Spleen (tissue), 11 donors: Measurements from ENCODE around the gene CASP12. TPM values are rescaled to one million over a fixed set of nuclear protein-coding genes. Genes with fewer than 3 reads are reported as not detected.

Experiments
- DNase-seq: peaks from one replicate; pipeline ENCODE4 v3.0.0-alpha.2; 2020
- H3K27ac ChIP-seq, 8 donors: fragments of 200-600 bp; sonication (generic) in 7 of 8; 1 replicate in 4 of 8; 2 replicates in 4 of 8; pipeline versions ENCODE4 v1.5.0 to v1.8.0; 2016 to 2021; ENCODE audit warnings: inconsistent platforms in 4 of 8, mild to moderate bottlenecking in 4 of 8, moderate library complexity in 1 of 8
- H3K27me3 ChIP-seq, 7 donors: fragments of 200-600 bp; sonication (generic) in 6 of 7; replicated peaks in 1 of 7; 1 replicate in 4 of 7; 2 replicates in 3 of 7; pipeline versions ENCODE4 v1.5.0 to v1.8.0; 2016 to 2021; ENCODE audit warnings: inconsistent platforms in 3 of 7, mild to moderate bottlenecking in 1 of 7
- H3K36me3 ChIP-seq, 6 donors: fragments of 200-600 bp; sonication (generic) in 5 of 6; 1 replicate in 4 of 6; 2 replicates in 2 of 6; pipeline versions ENCODE4 v1.5.0 to v1.8.0; 2016 to 2021; ENCODE audit warnings: inconsistent platforms in 2 of 6
- H3K4me1 ChIP-seq, 6 donors: fragments of 200-600 bp; sonication (generic) in 5 of 6; 1 replicate in 3 of 6; 2 replicates in 3 of 6; pipeline versions ENCODE4 v1.5.0 to v1.8.0; 2016 to 2021; ENCODE audit warnings: inconsistent platforms in 3 of 6
- H3K4me3 ChIP-seq, 8 donors: fragments of 200-600 bp; sonication (generic) in 7 of 8; 1 replicate in 4 of 8; 2 replicates in 4 of 8; pipeline versions ENCODE4 v1.5.0 to v1.8.0; 2016 to 2021; ENCODE audit warnings: inconsistent platforms in 4 of 8, mild to moderate bottlenecking in 4 of 8, moderate library complexity in 2 of 8
- H3K9me3 ChIP-seq, 8 donors: fragments of 200-600 bp; sonication (generic) in 7 of 8; 1 replicate in 4 of 8; 2 replicates in 4 of 8; pipeline versions ENCODE4 v1.5.0 to v1.8.0; 2016 to 2021; ENCODE audit warnings: inconsistent platforms in 4 of 8
- CTCF ChIP-seq, 11 experiments: fragments of 200-600 bp in 7 of 11; fragments of 450-650 bp in 4 of 11; sonication (generic) in 4 of 11; IDR thresholded peaks in 8 of 11; conservative IDR thresholded peaks in 3 of 11; 1 replicate in 7 of 11; 2 replicates in 4 of 11; pipeline versions ENCODE4 v1.4.0 to v1.8.0; 2016 to 2021; ENCODE audit warnings: antibody characterized with exemption in 11 of 11, inconsistent platforms in 4 of 11, mild to moderate bottlenecking in 1 of 11
- POLR2A ChIP-seq, 3 donors: fragments of 450-650 bp; IDR thresholded peaks; one replicate each; pipeline ENCODE4 v1.5.1; 2017; ENCODE audit warnings: antibody characterized with exemption in 3 of 3, mild to moderate bottlenecking in 1 of 3
- POLR2AphosphoS5 ChIP-seq, 3 donors: sonication (generic); formaldehyde crosslinking; IDR thresholded peaks; one replicate each; pipeline ENCODE4 v1.5.1; 2017; ENCODE audit warnings: antibody characterized with exemption in 3 of 3
- WGBS, 5 donors: extraction: QIAGEN DNeasy Blood & Tissue Kit in 3 of 5; methylation state at CpG; one replicate each; pipeline versions ENCODE4 v1.1.5 to v1.1.7; 2013 to 2018; 5-methylcytosine and 5-hydroxymethylcytosine counted together
- intact Hi-C: fragments of 100-400 bp; cut with DNase I; formaldehyde crosslinking; loops from one replicate; pipeline ENCODE4 v1.15.0; 2023; ENCODE audit warnings: low total_unique reads
- polyA plus RNA-seq, 3 donors: library from polyadenylated mRNA; stranded (reverse); fragments of 200-250 nt; gene quantifications; one replicate each; pipeline ENCODE4 v1.2.1, GENCODE V29; 2013
- total RNA-seq, 7 donors: library from RNA; depleted of rRNA in 3 of 7; stranded (reverse); fragments of >200 nt in 3 of 7; fragmentation: NEBNext Ultra II Directional in 4 of 7; extraction: Animal tissue kit (Norgen Biotek cat#: 25700) in 4 of 7; gene quantifications; one replicate each; pipeline versions ENCODE4 v1.1.0 to v1.2.1, GENCODE V29; 2016 to 2021
- donor health status: healthy with polysubstance abuse.
- donor health status: DM: no; HTN: no; CAD: no; lungs with moderate emphysema.
- donor health status: DM: no; HTN: no; CAD: no.
- donor health status: Bipolar disorder and iron deficiency.
- donor health status: healthy.
- donor health status: DM: no; HTN: no; CAD: no.
- donor health status: DM: yes; HTN: yes; CAD: no.

The CASP12 gene
- total and polyA plus RNA-seq, 10 donors: 0.14 to 0.54 (median 0.39) TPM; not detected in 4

- Histone ChIP-seq H3K9me3 (no peaks in the 10 kb centered on the region), H3K27ac (peak overlapping the region in 7 of 8 donors; percentile 70 to 83 (median 72)), H3K27me3 (no peaks in the 10 kb centered on the region), H3K36me3 (peaks cover 0 to 6% (median 0%) of the 10 kb centered on the region in 6 donors), H3K4me3 (no peak overlapping the region), H3K4me1 (peaks cover 0 to 33% (median 17%) of the 10 kb centered on the region in 6 donors)
- DNase-seq: no peak
- no peak for TF ChIP-seq POLR2AphosphoS5 (IDR thresholded peaks at IDR 0.05)
- TF ChIP-seq POLR2A (IDR thresholded peaks at IDR 0.05): no peak
- no peak for TF ChIP-seq CTCF (IDR thresholded peaks at IDR 0.05 in 8 of 11, conservative IDR thresholded peaks at IDR 0.05 in 3 of 11)
- intact Hi-C loops: no loop called here
Observed at GRCh38 chr11:104899226-104899625, 966 bp upstream of the CASP12 start.

GRCh38 chr11:104898685-104899013 lies 389 bp upstream of the CASP12 start:
- Histone ChIP-seq H3K4me1 (peaks cover 0 to 33% (median 17%) of the 10 kb centered on the region in 6 donors), H3K27ac (peak overlapping the region; percentile 32 to 83 (median 72)), H3K36me3 (peaks cover 0 to 6% (median 0%) of the 10 kb centered on the region in 6 donors), H3K9me3 (no peaks in the 10 kb centered on the region), H3K27me3 (no peaks in the 10 kb centered on the region), H3K4me3 (peak overlapping the region in 2 of 8 donors; percentile 30 to 34)
- TF ChIP-seq POLR2AphosphoS5 (IDR thresholded peaks at IDR 0.05) (no peak), CTCF (IDR thresholded peaks at IDR 0.05 in 8 of 11, conservative IDR thresholded peaks at IDR 0.05 in 3 of 11) (no peak), POLR2A (IDR thresholded peaks at IDR 0.05) (no peak)
- WGBS, 5 donors: 34 to 74% (median 44%) methylated on average over 1 of the region's 1 CpG
- intact Hi-C loops: no loop called here
- DNase-seq: no peak

GRCh38 chr11:104895634-104896033 lies 2.6 kb downstream of the CASP12 start:
- no peak overlapping the region for H3K4me3 ChIP-seq
- intact Hi-C loops: no loop called here
- no peak for TF ChIP-seq CTCF (IDR thresholded peaks at IDR 0.05 in 8 of 11, conservative IDR thresholded peaks at IDR 0.05 in 3 of 11)
- TF ChIP-seq POLR2A (IDR thresholded peaks at IDR 0.05): no peak
- TF ChIP-seq POLR2AphosphoS5 (IDR thresholded peaks at IDR 0.05): no peak
- H3K27me3 ChIP-seq: no peaks in the 10 kb centered on the region
- DNase-seq: no peak
- H3K4me1 ChIP-seq: peaks cover 0 to 26% (median 17%) of the 10 kb centered on the region in 6 donors
- no peaks in the 10 kb centered on the region for H3K9me3 ChIP-seq
- WGBS, 5 donors: 45 to 54% (median 52%) methylated on average over 2 of the region's 2 CpGs
- no peaks in the 10 kb centered on the region for H3K36me3 ChIP-seq
- H3K27ac ChIP-seq: no peak overlapping the region

GRCh38 chr11:104893876-104894275 lies 4.4 kb downstream of the CASP12 start:
- Histone ChIP-seq H3K36me3 (no peaks in the 10 kb centered on the region), H3K9me3 (no peaks in the 10 kb centered on the region), H3K4me1 (peaks cover 0 to 23% (median 15%) of the 10 kb centered on the region in 6 donors), H3K27ac (no peak overlapping the region), H3K4me3 (no peak overlapping the region), H3K27me3 (no peaks in the 10 kb centered on the region)
- DNase-seq: no peak
- 84 to 100% (median 96%) methylated on average over 1 of the region's 1 CpG for WGBS, 5 donors
- intact Hi-C loops: no loop called here
- no peak for TF ChIP-seq POLR2A (IDR thresholded peaks at IDR 0.05)
- TF ChIP-seq POLR2AphosphoS5 (IDR thresholded peaks at IDR 0.05): no peak
- no peak for TF ChIP-seq CTCF (IDR thresholded peaks at IDR 0.05 in 8 of 11, conservative IDR thresholded peaks at IDR 0.05 in 3 of 11)
